ENCODE results near the gene PPP1R3E.

The PPP1R3E gene

DNA sequence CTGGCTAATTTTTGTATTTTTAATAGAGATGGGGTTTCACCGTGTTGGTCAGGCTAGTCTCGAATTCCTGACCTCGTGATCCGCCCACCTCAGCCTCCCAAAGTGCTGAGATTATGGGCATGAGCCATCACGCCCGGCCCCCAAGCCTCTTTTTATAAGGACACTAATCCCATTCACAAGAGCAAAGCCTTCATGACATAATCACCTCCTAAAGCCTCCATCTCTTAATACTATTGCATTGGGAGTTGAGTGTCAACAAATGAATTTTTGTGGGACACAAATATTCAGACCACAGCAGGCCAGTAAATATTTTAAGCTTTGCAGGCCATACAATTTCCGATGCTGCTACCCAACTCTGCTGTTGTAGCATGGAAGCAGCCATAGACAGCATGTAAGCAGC lies 54.1 kb downstream of the PPP1R3E start:
- TF ChIP-seq CEBPB (IDR thresholded peaks at IDR 0.05), result no peak
- TF ChIP-seq NFIC (IDR thresholded peaks at IDR 0.05), result no peak
- no peak for TF ChIP-seq CREB1 (IDR thresholded peaks at IDR 0.05; ENCODE audit: low read depth)
- no peak for TF ChIP-seq YY1 (IDR thresholded peaks at IDR 0.05; ENCODE audit: low read depth)
- TF ChIP-seq, protein P1, sequence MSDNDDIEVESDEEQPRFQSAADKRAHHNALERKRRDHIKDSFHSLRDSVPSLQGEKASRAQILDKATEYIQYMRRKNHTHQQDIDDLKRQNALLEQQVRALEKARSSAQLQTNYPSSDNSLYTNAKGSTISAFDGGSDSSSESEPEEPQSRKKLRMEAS (IDR thresholded peaks at IDR 0.05), result no peak
- no peak for TF ChIP-seq TEAD4 (IDR thresholded peaks at IDR 0.05)
- TF ChIP-seq FOXM1 (IDR thresholded peaks at IDR 0.05; ENCODE audit: borderline replicate concordance, low read depth), result no peak
- TF ChIP-seq RAD21 (IDR thresholded peaks at IDR 0.05; ENCODE audit: low read depth), result no peak
- TF ChIP-seq TAF1 (IDR thresholded peaks at IDR 0.05; ENCODE audit: low read depth), result no peak
- no peak for TF ChIP-seq EP300 (IDR thresholded peaks at IDR 0.05; ENCODE audit: borderline replicate concordance)
- no peak for TF ChIP-seq ZBTB7A (IDR thresholded peaks at IDR 0.05; ENCODE audit: low read depth)
- TF ChIP-seq EGR1 (IDR thresholded peaks at IDR 0.05), result no peak
- TF ChIP-seq, protein P2, sequence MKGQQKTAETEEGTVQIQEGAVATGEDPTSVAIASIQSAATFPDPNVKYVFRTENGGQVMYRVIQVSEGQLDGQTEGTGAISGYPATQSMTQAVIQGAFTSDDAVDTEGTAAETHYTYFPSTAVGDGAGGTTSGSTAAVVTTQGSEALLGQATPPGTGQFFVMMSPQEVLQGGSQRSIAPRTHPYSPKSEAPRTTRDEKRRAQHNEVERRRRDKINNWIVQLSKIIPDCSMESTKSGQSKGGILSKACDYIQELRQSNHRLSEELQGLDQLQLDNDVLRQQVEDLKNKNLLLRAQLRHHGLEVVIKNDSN (IDR thresholded peaks at IDR 0.05), result no peak
- TF ChIP-seq TCF12 (IDR thresholded peaks at IDR 0.05; ENCODE audit: low read depth), result no peak
- TF ChIP-seq, protein P3, sequence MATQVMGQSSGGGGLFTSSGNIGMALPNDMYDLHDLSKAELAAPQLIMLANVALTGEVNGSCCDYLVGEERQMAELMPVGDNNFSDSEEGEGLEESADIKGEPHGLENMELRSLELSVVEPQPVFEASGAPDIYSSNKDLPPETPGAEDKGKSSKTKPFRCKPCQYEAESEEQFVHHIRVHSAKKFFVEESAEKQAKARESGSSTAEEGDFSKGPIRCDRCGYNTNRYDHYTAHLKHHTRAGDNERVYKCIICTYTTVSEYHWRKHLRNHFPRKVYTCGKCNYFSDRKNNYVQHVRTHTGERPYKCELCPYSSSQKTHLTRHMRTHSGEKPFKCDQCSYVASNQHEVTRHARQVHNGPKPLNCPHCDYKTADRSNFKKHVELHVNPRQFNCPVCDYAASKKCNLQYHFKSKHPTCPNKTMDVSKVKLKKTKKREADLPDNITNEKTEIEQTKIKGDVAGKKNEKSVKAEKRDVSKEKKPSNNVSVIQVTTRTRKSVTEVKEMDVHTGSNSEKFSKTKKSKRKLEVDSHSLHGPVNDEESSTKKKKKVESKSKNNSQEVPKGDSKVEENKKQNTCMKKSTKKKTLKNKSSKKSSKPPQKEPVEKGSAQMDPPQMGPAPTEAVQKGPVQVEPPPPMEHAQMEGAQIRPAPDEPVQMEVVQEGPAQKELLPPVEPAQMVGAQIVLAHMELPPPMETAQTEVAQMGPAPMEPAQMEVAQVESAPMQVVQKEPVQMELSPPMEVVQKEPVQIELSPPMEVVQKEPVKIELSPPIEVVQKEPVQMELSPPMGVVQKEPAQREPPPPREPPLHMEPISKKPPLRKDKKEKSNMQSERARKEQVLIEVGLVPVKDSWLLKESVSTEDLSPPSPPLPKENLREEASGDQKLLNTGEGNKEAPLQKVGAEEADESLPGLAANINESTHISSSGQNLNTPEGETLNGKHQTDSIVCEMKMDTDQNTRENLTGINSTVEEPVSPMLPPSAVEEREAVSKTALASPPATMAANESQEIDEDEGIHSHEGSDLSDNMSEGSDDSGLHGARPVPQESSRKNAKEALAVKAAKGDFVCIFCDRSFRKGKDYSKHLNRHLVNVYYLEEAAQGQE (IDR thresholded peaks at IDR 0.05; ENCODE audit: low read depth), result no peak
